Thyroid gland (tissue), 4 donors: ENCODE measurements around the gene PIGU.

Experiments used
- POLR2A ChIP-seq, 2 donors: fragments of 450-650 bp; IDR thresholded peaks; one replicate each; pipeline ENCODE4 v1.6.1; 2017; ENCODE audit warnings: antibody characterized with exemption in 2 of 2, mild to moderate bottlenecking in 2 of 2, moderate library complexity in 1 of 2
- TF ChIP-seq, protein P1 (sequence below), 6 experiments: fragments of 200-600 bp in 3 of 6; fragments of 450-650 bp in 3 of 6; sonication (generic) in 3 of 6; IDR thresholded peaks; one replicate each; pipeline ENCODE4 v1.5.1; 2016 to 2019; ENCODE audit warnings: antibody characterized with exemption in 6 of 6, mild to moderate bottlenecking in 2 of 6, inconsistent platforms in 1 of 6, moderate library complexity in 1 of 6

GRCh38 chr20:34578025-34578424 lies 98.9 kb downstream of the PIGU start:
- TF ChIP-seq, protein P1, sequence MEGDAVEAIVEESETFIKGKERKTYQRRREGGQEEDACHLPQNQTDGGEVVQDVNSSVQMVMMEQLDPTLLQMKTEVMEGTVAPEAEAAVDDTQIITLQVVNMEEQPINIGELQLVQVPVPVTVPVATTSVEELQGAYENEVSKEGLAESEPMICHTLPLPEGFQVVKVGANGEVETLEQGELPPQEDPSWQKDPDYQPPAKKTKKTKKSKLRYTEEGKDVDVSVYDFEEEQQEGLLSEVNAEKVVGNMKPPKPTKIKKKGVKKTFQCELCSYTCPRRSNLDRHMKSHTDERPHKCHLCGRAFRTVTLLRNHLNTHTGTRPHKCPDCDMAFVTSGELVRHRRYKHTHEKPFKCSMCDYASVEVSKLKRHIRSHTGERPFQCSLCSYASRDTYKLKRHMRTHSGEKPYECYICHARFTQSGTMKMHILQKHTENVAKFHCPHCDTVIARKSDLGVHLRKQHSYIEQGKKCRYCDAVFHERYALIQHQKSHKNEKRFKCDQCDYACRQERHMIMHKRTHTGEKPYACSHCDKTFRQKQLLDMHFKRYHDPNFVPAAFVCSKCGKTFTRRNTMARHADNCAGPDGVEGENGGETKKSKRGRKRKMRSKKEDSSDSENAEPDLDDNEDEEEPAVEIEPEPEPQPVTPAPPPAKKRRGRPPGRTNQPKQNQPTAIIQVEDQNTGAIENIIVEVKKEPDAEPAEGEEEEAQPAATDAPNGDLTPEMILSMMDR (IDR thresholded peaks at IDR 0.05) = no peak
- no peak for TF ChIP-seq POLR2A (IDR thresholded peaks at IDR 0.05)
